Small intestine (tissue), 7 donors: Measurements from ENCODE around the gene RASA3. TPM values are rescaled to one million over a fixed set of nuclear protein-coding genes. Genes with fewer than 3 reads are reported as not detected.

ENCODE experiments used
- DNase-seq, 2 donors: peaks; one replicate each; pipeline versions ENCODE4 v3.0.0 to v3.0.0-alpha.2; 2013
- FAIRE-seq: peaks from 2 replicates; lab custom pipeline; 2012; peaks lifted over from hg19 to GRCh38; lab: Jason Lieb, UNC
- H3K27ac ChIP-seq, 3 donors: one replicate each; pipeline ENCODE4 v1.5.1; 2013; ENCODE audit warnings: low read length in 2 of 3, mild to moderate bottlenecking in 2 of 3, control low read depth in 1 of 3, inconsistent platforms in 1 of 3, low read depth in 1 of 3, moderate library complexity in 1 of 3
- H3K27me3 ChIP-seq, 3 donors: one replicate each; pipeline ENCODE4 v1.6.1; 2013; ENCODE audit warnings: low read length in 3 of 3, inconsistent platforms in 1 of 3; ENCODE audit not compliant: control insufficient read depth in 3 of 3, insufficient read depth in 3 of 3
- H3K36me3 ChIP-seq, 3 donors: one replicate each; pipeline ENCODE4 v1.6.1; 2013; ENCODE audit warnings: low read length in 3 of 3, inconsistent platforms in 1 of 3, low read depth in 1 of 3, mild to moderate bottlenecking in 1 of 3, moderate library complexity in 1 of 3; ENCODE audit not compliant: control insufficient read depth in 3 of 3, insufficient read depth in 2 of 3
- H3K4me1 ChIP-seq, 3 donors: one replicate each; pipeline ENCODE4 v1.6.1; 2013; ENCODE audit warnings: low read length in 2 of 3, inconsistent platforms in 1 of 3, low read depth in 1 of 3, mild to moderate bottlenecking in 1 of 3, moderate library complexity in 1 of 3; ENCODE audit not compliant: control insufficient read depth in 3 of 3, insufficient read depth in 2 of 3
- H3K4me3 ChIP-seq, 3 donors: one replicate each; pipeline ENCODE4 v1.5.1; 2013; ENCODE audit warnings: low read length in 3 of 3, control low read depth in 1 of 3, inconsistent platforms in 1 of 3, low read depth in 1 of 3, mild to moderate bottlenecking in 1 of 3, moderate library complexity in 1 of 3
- H3K9me3 ChIP-seq, 2 donors: one replicate each; pipeline ENCODE4 v1.6.1; 2013; ENCODE audit warnings: low read depth in 1 of 2, low read length in 1 of 2; ENCODE audit not compliant: control insufficient read depth in 2 of 2, insufficient read depth in 1 of 2
- WGBS, 3 donors: extraction: QIAGEN DNeasy Blood & Tissue Kit; methylation state at CpG; one replicate each; pipeline ENCODE4 v1.1.7; 2013; 5-methylcytosine and 5-hydroxymethylcytosine counted together
- polyA plus RNA-seq, 4 donors: library from polyadenylated mRNA; stranded (reverse) in 3 of 4; unstranded in 1 of 4; fragments of 200-250 nt in 3 of 4; fragments of 120-200 nt in 1 of 4; gene quantifications; one replicate each; pipeline versions ENCODE4 v1.2.1 to v1.2.3, GENCODE V29; 2013
- donor health status: healthy with polysubstance abuse.
- donor health status: control.
- donor health status: control.
- donor health status: Bipolar disorder and iron deficiency.
- donor health status: healthy.

RASA3 gene
- polyA plus RNA-seq, 4 donors, result 2.0 to 7.2 (median 6.5) TPM

DNA sequence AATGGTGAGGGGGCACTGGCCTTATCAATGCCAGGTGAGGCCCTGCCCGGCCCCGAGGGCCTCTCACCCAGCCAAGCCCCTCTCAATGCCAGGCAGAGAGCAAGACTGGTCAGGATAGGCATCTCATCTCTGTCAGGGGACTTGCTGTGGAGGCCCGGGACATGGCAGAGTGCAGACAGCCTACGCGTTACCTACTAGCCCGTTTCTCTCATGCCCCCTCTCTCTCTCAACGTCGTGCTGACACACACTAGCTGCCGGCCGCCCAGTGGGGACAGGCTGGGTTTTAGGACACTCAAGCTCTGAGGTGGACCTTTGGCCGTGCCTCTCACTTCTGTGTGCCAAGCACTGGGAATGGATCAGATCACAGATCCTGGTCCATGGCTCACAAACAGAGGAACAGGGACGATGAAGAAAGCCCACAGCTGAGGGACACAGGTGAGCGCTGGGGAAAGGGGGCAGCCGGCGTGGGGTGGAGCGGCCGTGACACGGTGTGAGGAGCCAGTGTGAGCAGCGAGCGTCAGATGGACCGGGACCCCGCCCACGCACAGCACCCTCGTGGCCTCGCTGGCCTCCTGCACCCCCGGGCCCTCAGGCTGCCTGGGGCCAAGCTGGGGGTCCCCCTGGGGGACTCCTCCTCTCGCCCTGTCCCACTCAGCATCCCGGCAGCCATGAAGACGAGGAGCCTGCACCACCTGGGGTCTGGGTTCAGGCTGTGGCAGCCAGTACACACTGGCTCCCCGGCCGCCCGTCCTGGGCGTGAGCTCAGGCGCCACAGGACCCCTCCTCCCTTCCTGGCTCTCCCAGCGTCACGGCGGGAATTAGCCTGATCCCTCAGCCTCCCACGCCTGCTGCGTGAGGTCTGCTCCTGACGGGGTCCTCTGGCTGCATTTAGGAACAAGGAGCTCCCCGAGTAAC, 81.6 kb downstream of the RASA3 start:
- WGBS, 3 donors, result 91 to 95% (median 92%) methylated on average over 38 to 40 of the region's 41 CpGs
- H3K36me3 ChIP-seq, result peaks cover 0 to 35% (median 0%) of the 10 kb centered on the region in 3 donors
- FAIRE-seq (no peak), DNase-seq (no peak)
- H3K9me3 ChIP-seq, result peaks cover 0 to 7% of the 10 kb centered on the region in 2 donors
- H3K27ac ChIP-seq, result no peak overlapping the region
- H3K27me3 ChIP-seq, result no peaks in the 10 kb centered on the region
- no peak overlapping the region for H3K4me3 ChIP-seq
- H3K4me1 ChIP-seq, result no peaks in the 10 kb centered on the region

DNA sequence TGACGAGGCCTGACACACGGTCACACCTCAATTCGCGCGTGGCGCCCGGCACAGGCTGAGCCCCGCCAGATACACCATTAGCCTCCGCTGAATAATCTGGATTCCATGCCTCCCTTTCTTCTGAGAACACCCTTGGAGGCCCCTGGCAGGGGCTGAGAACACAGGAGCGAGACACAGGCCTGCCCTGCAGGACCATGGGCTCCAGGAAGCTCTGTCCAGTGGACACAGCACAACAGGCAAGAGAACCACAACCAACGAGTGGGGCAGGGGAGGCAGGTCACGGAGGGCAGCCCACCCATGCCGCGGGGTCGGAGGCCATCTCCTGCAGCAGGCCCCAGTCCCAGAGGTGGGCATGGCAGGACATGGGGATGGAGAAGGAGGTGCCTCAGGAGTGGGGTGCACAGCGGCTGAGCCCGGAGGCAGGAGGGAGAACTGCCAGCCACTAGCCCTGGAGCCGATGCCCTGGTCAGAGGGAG, 82.8 kb downstream of the RASA3 start:
- Histone ChIP-seq H3K27ac (no peak overlapping the region), H3K27me3 (no peaks in the 10 kb centered on the region), H3K36me3 (peaks cover 0 to 27% (median 0%) of the 10 kb centered on the region in 3 donors), H3K4me3 (no peak overlapping the region), H3K9me3 (peaks cover 0 to 7% of the 10 kb centered on the region in 2 donors), H3K4me1 (no peaks in the 10 kb centered on the region)
- 89 to 94% (median 93%) methylated on average over 17 to 18 of the region's 18 CpGs for WGBS, 3 donors
- no peak for FAIRE-seq
- DNase-seq, result no peak

DNA sequence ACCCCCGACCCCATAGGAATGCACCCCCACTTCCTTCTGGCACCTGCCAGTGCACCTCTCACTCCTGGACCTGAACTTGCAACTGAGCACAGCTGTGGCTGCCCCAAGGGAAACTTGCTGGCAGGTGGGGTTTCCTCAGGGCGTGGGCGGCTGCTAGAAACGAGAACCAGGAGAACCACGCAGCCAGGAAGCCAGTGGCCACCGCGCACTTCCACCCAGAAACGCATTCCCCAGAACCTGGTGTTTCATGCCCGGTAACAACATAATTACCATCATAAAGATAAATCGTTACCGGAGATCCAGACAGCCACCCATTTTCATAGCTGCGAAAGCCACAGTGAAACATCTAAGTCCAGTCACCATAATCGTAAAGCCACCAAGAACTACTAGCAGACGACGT, 83.4 kb downstream of the RASA3 start:
- H3K9me3 ChIP-seq, result peaks cover 0 to 7% of the 10 kb centered on the region in 2 donors
- DNase-seq (peak; percentile 47 to 48), FAIRE-seq (no peak)
- no peaks in the 10 kb centered on the region for H3K27me3 ChIP-seq
- H3K4me1 ChIP-seq, result no peaks in the 10 kb centered on the region
- 5 to 39% (median 17%) methylated on average over 15 of the region's 15 CpGs for WGBS, 3 donors
- H3K27ac ChIP-seq, result no peak overlapping the region
- H3K36me3 ChIP-seq, result peaks cover 0 to 26% (median 0%) of the 10 kb centered on the region in 3 donors
- no peak overlapping the region for H3K4me3 ChIP-seq

GRCh38 chr13:114048443-114048842, 84.0 kb downstream of the RASA3 start:
- Histone ChIP-seq H3K4me3 (no peak overlapping the region), H3K27me3 (no peaks in the 10 kb centered on the region), H3K4me1 (no peaks in the 10 kb centered on the region), H3K9me3 (peaks cover 0 to 7% of the 10 kb centered on the region in 2 donors), H3K36me3 (peaks cover 0 to 26% (median 0%) of the 10 kb centered on the region in 3 donors), H3K27ac (no peak overlapping the region)
- DNase-seq, result no peak
- 46 to 82% (median 53%) methylated on average over 31 to 33 of the region's 33 CpGs for WGBS, 3 donors
- no peak for FAIRE-seq

DNA sequence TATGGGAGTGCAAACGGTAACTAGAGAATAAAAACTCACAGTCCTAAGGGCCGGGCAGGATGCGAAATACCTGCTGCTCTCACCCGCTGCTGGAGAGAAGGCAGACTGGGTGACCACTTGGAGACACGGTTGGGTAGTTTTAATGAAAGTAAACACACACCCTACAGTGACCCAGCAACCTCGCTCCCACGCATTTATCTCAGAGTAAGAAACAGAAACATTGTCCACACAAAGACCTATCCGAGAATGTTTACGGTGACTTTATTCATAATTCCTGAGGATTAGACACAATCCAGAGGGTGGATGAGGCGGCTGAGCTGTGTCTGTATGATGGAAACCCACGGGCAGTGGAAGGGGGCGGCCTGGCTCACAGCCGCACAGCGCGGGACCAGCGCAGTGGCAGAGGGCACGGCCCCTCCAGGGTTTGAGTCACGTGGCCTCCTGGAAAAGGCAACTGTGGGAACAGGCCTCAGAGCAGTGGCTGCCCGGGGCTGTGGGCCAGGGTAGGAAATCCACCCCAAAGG, 85.0 kb downstream of the RASA3 start:
- FAIRE-seq, result no peak

DNA sequence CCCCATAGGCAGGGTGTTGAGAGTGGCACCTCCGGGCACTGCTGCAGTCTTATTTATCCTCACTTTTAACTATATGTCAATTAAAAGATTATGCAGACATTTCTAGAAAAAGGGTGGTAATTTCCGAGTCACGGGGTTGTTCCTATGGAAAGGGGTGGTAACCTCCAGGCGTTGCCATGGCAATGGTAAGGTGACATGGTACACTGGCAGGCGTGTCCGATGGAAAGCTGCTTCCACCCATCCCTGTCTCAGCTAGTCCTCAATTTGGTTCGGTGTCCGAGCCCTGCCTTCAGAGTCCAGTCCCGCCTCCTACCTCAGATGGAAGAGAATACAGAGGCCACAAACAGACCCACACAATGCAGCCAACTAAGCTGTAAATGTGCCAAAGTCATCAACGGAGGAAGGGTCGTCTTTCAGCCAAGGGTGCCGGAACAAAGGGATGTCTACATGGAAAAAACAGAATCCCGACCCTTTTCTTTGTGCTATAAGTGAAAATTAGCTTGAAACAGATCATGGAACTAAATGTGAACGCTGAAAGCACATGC, 85.9 kb downstream of the RASA3 start:
- H3K4me1 ChIP-seq, result no peaks in the 10 kb centered on the region
- H3K4me3 ChIP-seq, result no peak overlapping the region
- H3K27ac ChIP-seq, result no peak overlapping the region
- WGBS, 3 donors, result 87 to 92% (median 90%) methylated on average over 14 of the region's 14 CpGs
- no peaks in the 10 kb centered on the region for H3K27me3 ChIP-seq
- no peak for FAIRE-seq
- peaks cover 0 to 7% of the 10 kb centered on the region in 2 donors for H3K9me3 ChIP-seq
- H3K36me3 ChIP-seq, result peaks cover 0 to 36% (median 0%) of the 10 kb centered on the region in 3 donors
- DNase-seq, result no peak

More for the DNA sequence above, 85.0 kb downstream of the RASA3 start:
- no peaks in the 10 kb centered on the region for H3K27me3 ChIP-seq
- peaks cover 0 to 33% (median 0%) of the 10 kb centered on the region in 3 donors for H3K36me3 ChIP-seq
- no peak for DNase-seq
- H3K4me1 ChIP-seq, result no peaks in the 10 kb centered on the region
- 80 to 84% (median 81%) methylated on average over 19 of the region's 19 CpGs for WGBS, 3 donors
- peak overlapping the region in 1 of 3 donors; percentile 30 for H3K27ac ChIP-seq
- H3K9me3 ChIP-seq, result peaks cover 0 to 7% of the 10 kb centered on the region in 2 donors
- no peak overlapping the region for H3K4me3 ChIP-seq

DNA sequence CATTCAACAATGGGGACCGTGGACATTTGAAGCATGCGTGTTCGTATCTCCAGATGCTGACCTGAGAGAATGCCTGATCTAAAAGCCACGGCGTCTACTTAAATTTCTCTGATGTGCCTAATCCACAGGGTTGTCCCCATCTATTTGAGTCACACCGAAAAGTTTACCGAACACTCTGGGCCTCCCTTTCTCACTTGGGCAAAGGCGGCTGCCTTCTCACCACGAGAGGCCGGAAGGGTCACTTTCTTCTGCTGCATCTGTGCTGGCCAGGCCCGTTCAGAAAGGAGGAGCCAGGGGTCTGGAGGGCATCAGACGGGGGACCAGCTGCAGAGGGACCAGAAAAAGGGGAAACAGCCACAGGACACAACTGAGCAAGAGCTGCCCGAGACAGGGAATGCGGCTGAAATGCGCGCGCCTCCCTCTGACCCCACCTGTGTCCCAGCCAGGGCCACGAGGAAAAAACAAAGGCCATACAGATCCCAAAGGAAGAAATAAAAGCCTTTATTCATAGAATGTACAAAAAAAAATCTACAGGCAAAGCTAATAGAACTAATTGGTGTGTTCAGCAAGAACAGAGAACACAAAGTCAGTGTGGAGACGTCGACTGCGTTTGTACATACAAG, 87.2 kb downstream of the RASA3 start:
- H3K36me3 ChIP-seq, result peaks cover 0 to 35% (median 0%) of the 10 kb centered on the region in 3 donors
- 86 to 92% (median 87%) methylated on average over 21 of the region's 21 CpGs for WGBS, 3 donors
- H3K27me3 ChIP-seq, result no peaks in the 10 kb centered on the region
- H3K4me3 ChIP-seq, result no peak overlapping the region
- peaks cover 0 to 13% of the 10 kb centered on the region in 2 donors for H3K9me3 ChIP-seq
- H3K27ac ChIP-seq, result no peak overlapping the region
- DNase-seq (no peak), FAIRE-seq (no peak)
- H3K4me1 ChIP-seq, result no peaks in the 10 kb centered on the region

GRCh38 chr13:114044486-114044885, 87.9 kb downstream of the RASA3 start:
- H3K4me3 ChIP-seq, result no peak overlapping the region
- no peak for FAIRE-seq
- no peaks in the 10 kb centered on the region for H3K27me3 ChIP-seq
- H3K4me1 ChIP-seq, result no peaks in the 10 kb centered on the region
- 68 to 89% (median 81%) methylated on average over 13 to 14 of the region's 17 CpGs for WGBS, 3 donors
- H3K27ac ChIP-seq, result no peak overlapping the region
- peaks cover 0 to 30% (median 0%) of the 10 kb centered on the region in 3 donors for H3K36me3 ChIP-seq
- DNase-seq, result no peak
- peaks cover 0 to 18% of the 10 kb centered on the region in 2 donors for H3K9me3 ChIP-seq
